ENCODE measurements around the gene DOCK8.
"Not testable (repeated sequence)": the region's sequence is repeated elsewhere in the genome, so short reads cannot be mapped to it uniquely, and the experiment has no call there.

The DOCK8 gene

GRCh38 chr9:224582-225520 lies 10.2 kb downstream of the DOCK8 start:
- Histone ChIP-seq H3K4me1 (ENCODE audit: control insufficient read depth in 1 of 2, insufficient read depth in 2 of 2, low read length in 2 of 2) (peaks cover 15 to 16% of the 10 kb centered on the region in 2 donors), H3K9ac (ENCODE audit: low read depth in 1 of 2, low read length in 2 of 2) (no peak overlapping the region), H3K27me3 (ENCODE audit: control insufficient read depth in 1 of 2, insufficient read depth in 2 of 2, low read length in 2 of 2) (no peaks in the 10 kb centered on the region), H3K4me3 (ENCODE audit: low read depth in 1 of 2, low read length in 2 of 2) (no peak overlapping the region), H3K27ac (ENCODE audit: low read depth, low read length) (no peak overlapping the region), H3K36me3 (ENCODE audit: control insufficient read depth in 1 of 2, insufficient read depth in 2 of 2, low read length in 2 of 2) (no peaks in the 10 kb centered on the region), H3K9me3 (ENCODE audit: control insufficient read depth in 1 of 2, low read length in 2 of 2) (no peaks in the 10 kb centered on the region)

GRCh38 chr9:227860-228259 lies 13.2 kb downstream of the DOCK8 start:
- H3K9ac ChIP-seq (ENCODE audit: low read depth in 1 of 2, low read length in 2 of 2), result no peak overlapping the region
- no peaks in the 10 kb centered on the region for H3K27me3 ChIP-seq (ENCODE audit: control insufficient read depth in 1 of 2, insufficient read depth in 2 of 2, low read length in 2 of 2)
- H3K4me1 ChIP-seq (ENCODE audit: control insufficient read depth in 1 of 2, insufficient read depth in 2 of 2, low read length in 2 of 2), result peaks cover 5 to 16% of the 10 kb centered on the region in 2 donors
- no peaks in the 10 kb centered on the region for H3K36me3 ChIP-seq (ENCODE audit: control insufficient read depth in 1 of 2, insufficient read depth in 2 of 2, low read length in 2 of 2)
- no peak overlapping the region for H3K27ac ChIP-seq (ENCODE audit: low read depth, low read length)
- no peak overlapping the region for H3K4me3 ChIP-seq (ENCODE audit: low read depth in 1 of 2, low read length in 2 of 2)
- H3K9me3 ChIP-seq (ENCODE audit: control insufficient read depth in 1 of 2, low read length in 2 of 2), result no peaks in the 10 kb centered on the region

- Histone ChIP-seq H3K36me3 (ENCODE audit: control insufficient read depth in 1 of 2, insufficient read depth in 2 of 2, low read length in 2 of 2) (no peaks in the 10 kb centered on the region), H3K9me3 (ENCODE audit: control insufficient read depth in 1 of 2, low read length in 2 of 2) (no peaks in the 10 kb centered on the region), H3K9ac (ENCODE audit: low read depth in 1 of 2, low read length in 2 of 2) (no peak overlapping the region), H3K4me3 (ENCODE audit: low read depth in 1 of 2, low read length in 2 of 2) (no peak overlapping the region), H3K4me1 (ENCODE audit: control insufficient read depth in 1 of 2, insufficient read depth in 2 of 2, low read length in 2 of 2) (peaks cover 0 to 11% of the 10 kb centered on the region in 2 donors), H3K27ac (ENCODE audit: low read depth, low read length) (no peak overlapping the region), H3K27me3 (ENCODE audit: control insufficient read depth in 1 of 2, insufficient read depth in 2 of 2, low read length in 2 of 2) (no peaks in the 10 kb centered on the region)
These were observed 14.4 kb downstream of the DOCK8 start for GRCh38 chr9:228929-229695.

- not testable (repeated sequence) for H3K4me1 ChIP-seq (ENCODE audit: control insufficient read depth in 1 of 2, insufficient read depth in 2 of 2, low read length in 2 of 2); H3K9ac ChIP-seq (ENCODE audit: low read depth in 1 of 2, low read length in 2 of 2); H3K4me3 ChIP-seq (ENCODE audit: low read depth in 1 of 2, low read length in 2 of 2); H3K27me3 ChIP-seq (ENCODE audit: control insufficient read depth in 1 of 2, insufficient read depth in 2 of 2, low read length in 2 of 2); H3K9me3 ChIP-seq (ENCODE audit: control insufficient read depth in 1 of 2, low read length in 2 of 2); H3K27ac ChIP-seq (ENCODE audit: low read depth, low read length); H3K36me3 ChIP-seq (ENCODE audit: control insufficient read depth in 1 of 2, insufficient read depth in 2 of 2, low read length in 2 of 2)
These were observed 17.0 kb downstream of the DOCK8 start for GRCh38 chr9:231625-232024.

- not testable (repeated sequence) for H3K36me3 ChIP-seq (ENCODE audit: control insufficient read depth in 1 of 2, insufficient read depth in 2 of 2, low read length in 2 of 2); H3K9me3 ChIP-seq (ENCODE audit: control insufficient read depth in 1 of 2, low read length in 2 of 2); H3K9ac ChIP-seq (ENCODE audit: low read depth in 1 of 2, low read length in 2 of 2); H3K4me1 ChIP-seq (ENCODE audit: control insufficient read depth in 1 of 2, insufficient read depth in 2 of 2, low read length in 2 of 2); H3K4me3 ChIP-seq (ENCODE audit: low read depth in 1 of 2, low read length in 2 of 2); H3K27me3 ChIP-seq (ENCODE audit: control insufficient read depth in 1 of 2, insufficient read depth in 2 of 2, low read length in 2 of 2); H3K27ac ChIP-seq (ENCODE audit: low read depth, low read length)
These were observed 19.0 kb downstream of the DOCK8 start for GRCh38 chr9:233708-234107.

- H3K9me3 ChIP-seq (ENCODE audit: control insufficient read depth in 1 of 2, low read length in 2 of 2), result no peaks in the 10 kb centered on the region
- no peaks in the 10 kb centered on the region for H3K36me3 ChIP-seq (ENCODE audit: control insufficient read depth in 1 of 2, insufficient read depth in 2 of 2, low read length in 2 of 2)
- no peak overlapping the region for H3K9ac ChIP-seq (ENCODE audit: low read depth in 1 of 2, low read length in 2 of 2)
- no peak overlapping the region for H3K27ac ChIP-seq (ENCODE audit: low read depth, low read length)
- H3K4me1 ChIP-seq (ENCODE audit: control insufficient read depth in 1 of 2, insufficient read depth in 2 of 2, low read length in 2 of 2), result no peaks in the 10 kb centered on the region
- no peak overlapping the region for H3K4me3 ChIP-seq (ENCODE audit: low read depth in 1 of 2, low read length in 2 of 2)
- no peaks in the 10 kb centered on the region for H3K27me3 ChIP-seq (ENCODE audit: control insufficient read depth in 1 of 2, insufficient read depth in 2 of 2, low read length in 2 of 2)
These were observed 22.6 kb downstream of the DOCK8 start for GRCh38 chr9:237141-237857.

- H3K27ac ChIP-seq (ENCODE audit: low read depth, low read length), result no peak overlapping the region
- H3K9me3 ChIP-seq (ENCODE audit: control insufficient read depth in 1 of 2, low read length in 2 of 2), result no peaks in the 10 kb centered on the region
- H3K27me3 ChIP-seq (ENCODE audit: control insufficient read depth in 1 of 2, insufficient read depth in 2 of 2, low read length in 2 of 2), result no peaks in the 10 kb centered on the region
- H3K36me3 ChIP-seq (ENCODE audit: control insufficient read depth in 1 of 2, insufficient read depth in 2 of 2, low read length in 2 of 2), result no peaks in the 10 kb centered on the region
- no peak overlapping the region for H3K4me3 ChIP-seq (ENCODE audit: low read depth in 1 of 2, low read length in 2 of 2)
- no peak overlapping the region for H3K9ac ChIP-seq (ENCODE audit: low read depth in 1 of 2, low read length in 2 of 2)
- H3K4me1 ChIP-seq (ENCODE audit: control insufficient read depth in 1 of 2, insufficient read depth in 2 of 2, low read length in 2 of 2), result no peaks in the 10 kb centered on the region
These were observed 23.2 kb downstream of the DOCK8 start for GRCh38 chr9:237858-238345.

GRCh38 chr9:242461-243080 lies 27.9 kb downstream of the DOCK8 start:
- Histone ChIP-seq H3K27ac (ENCODE audit: low read depth, low read length) (no peak overlapping the region), H3K4me3 (ENCODE audit: low read depth in 1 of 2, low read length in 2 of 2) (no peak overlapping the region), H3K4me1 (ENCODE audit: control insufficient read depth in 1 of 2, insufficient read depth in 2 of 2, low read length in 2 of 2) (no peaks in the 10 kb centered on the region), H3K9me3 (ENCODE audit: control insufficient read depth in 1 of 2, low read length in 2 of 2) (no peaks in the 10 kb centered on the region), H3K36me3 (ENCODE audit: control insufficient read depth in 1 of 2, insufficient read depth in 2 of 2, low read length in 2 of 2) (no peaks in the 10 kb centered on the region), H3K9ac (ENCODE audit: low read depth in 1 of 2, low read length in 2 of 2) (no peak overlapping the region), H3K27me3 (ENCODE audit: control insufficient read depth in 1 of 2, insufficient read depth in 2 of 2, low read length in 2 of 2) (no peaks in the 10 kb centered on the region)

GRCh38 chr9:248278-248961 lies 33.8 kb downstream of the DOCK8 start:
- no peaks in the 10 kb centered on the region for H3K9me3 ChIP-seq (ENCODE audit: control insufficient read depth in 1 of 2, low read length in 2 of 2)
- no peak overlapping the region for H3K4me3 ChIP-seq (ENCODE audit: low read depth in 1 of 2, low read length in 2 of 2)
- no peaks in the 10 kb centered on the region for H3K27me3 ChIP-seq (ENCODE audit: control insufficient read depth in 1 of 2, insufficient read depth in 2 of 2, low read length in 2 of 2)

More at GRCh38 chr9:248278-248961, 33.8 kb downstream of the DOCK8 start:
- Histone ChIP-seq H3K4me1 (ENCODE audit: control insufficient read depth in 1 of 2, insufficient read depth in 2 of 2, low read length in 2 of 2) (no peaks in the 10 kb centered on the region), H3K9ac (ENCODE audit: low read depth in 1 of 2, low read length in 2 of 2) (no peak overlapping the region), H3K27ac (ENCODE audit: low read depth, low read length) (no peak overlapping the region), H3K36me3 (ENCODE audit: control insufficient read depth in 1 of 2, insufficient read depth in 2 of 2, low read length in 2 of 2) (no peaks in the 10 kb centered on the region)
